Left cardiac atrium (tissue), 4 donors: Measurements from ENCODE around the gene TOMM70. TPM values are rescaled to one million over a fixed set of nuclear protein-coding genes. Genes with fewer than 3 reads are reported as not detected.
"Not testable (repeated sequence)": the region's sequence is repeated elsewhere in the genome, so short reads cannot be mapped to it uniquely, and the experiment has no call there.

Source experiments
- ATAC-seq, 2 donors: fragments of 200-7000 bp; cut with Tn5 transposase; one replicate each; pipeline ENCODE4 v1.9.1; 2020; ENCODE audit warnings: mild to moderate bottlenecking in 2 of 2, moderate library complexity in 2 of 2
- DNase-seq: peaks from one replicate; pipeline ENCODE4 v3.0.0-alpha.2; 2020
- intact Hi-C, 2 donors: fragments of 100-400 bp; cut with DNase I; formaldehyde crosslinking; loops; one replicate each; pipeline versions ENCODE4 v1.14.1 to v1.15.1; 2022 to 2023
- total RNA-seq, 2 donors: library from RNA; stranded (reverse); fragmentation: NEBNext Ultra II Directional; extraction: Animal tissue kit (Norgen Biotek cat#: 25700); gene quantifications; one replicate each; pipeline ENCODE4 v1.2.1, GENCODE V29; 2021
- donor health status: DM: no; HTN: yes; CAD: no.
- donor health status: DM: no; HTN: yes; CAD: no; lungs with severe emphysema.
- donor health status: DM: yes; HTN: yes; CAD: no.
- donor health status: Dilated cardiomyopathy.

TOMM70 gene
- total RNA-seq, 2 donors from 2014 or later: 50.0 to 53.4 TPM

GRCh38 chr3:100384733-100385525 is 16.0 kb downstream of the TOMM70 start:
- DNase-seq: no peak
- ATAC-seq: no peak
- intact Hi-C loops: no loop called here

DNA sequence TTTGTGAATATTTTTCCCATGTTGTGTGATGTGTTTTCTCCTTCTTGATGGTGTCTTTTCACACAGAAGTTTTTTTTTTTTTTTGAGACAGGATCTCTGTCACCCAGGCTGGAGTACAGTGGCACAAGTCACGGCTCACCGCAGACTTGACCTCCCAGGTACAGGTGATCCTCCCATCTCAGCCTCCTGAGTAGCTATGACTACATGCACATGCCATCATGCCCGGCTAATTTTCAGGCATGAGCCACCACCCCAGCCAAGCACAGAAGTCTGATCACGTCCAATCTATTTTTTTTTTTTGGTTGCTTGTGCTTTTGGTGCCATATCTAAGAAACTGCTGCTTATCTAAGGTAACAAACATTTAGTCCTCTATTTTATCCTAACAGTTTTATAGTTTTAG is 24.6 kb downstream of the TOMM70 start:
- intact Hi-C loops: no loop called here
- ATAC-seq (no peak), DNase-seq (no peak)

- DNase-seq: no peak
- no peak for ATAC-seq
- intact Hi-C loops: no loop called here
These were observed 26.4 kb downstream of the TOMM70 start for GRCh38 chr3:100374521-100374920.

- intact Hi-C loops: no loop called here
- DNase-seq (no peak), ATAC-seq (no peak)
These were observed 30.1 kb downstream of the TOMM70 start for GRCh38 chr3:100370756-100371155.

GRCh38 chr3:100368441-100368840 is 32.4 kb downstream of the TOMM70 start:
- no peak for DNase-seq
- ATAC-seq: peak in 1 of 2 donors; percentile 64

GRCh38 chr3:100366424-100366823 is 34.5 kb downstream of the TOMM70 start:
- ATAC-seq (no peak), DNase-seq (no peak)
- intact Hi-C loops: no loop called here

More at GRCh38 chr3:100368441-100368840, 32.4 kb downstream of the TOMM70 start:
- intact Hi-C loops: no loop called here

GRCh38 chr3:100364421-100364820 is 36.5 kb downstream of the TOMM70 start:
- DNase-seq (no peak), ATAC-seq (no peak)
- intact Hi-C loops: no loop called here

GRCh38 chr3:100361897-100362296 is 39.0 kb downstream of the TOMM70 start:
- no peak for ATAC-seq
- intact Hi-C loops: no loop called here
- no peak for DNase-seq

DNA sequence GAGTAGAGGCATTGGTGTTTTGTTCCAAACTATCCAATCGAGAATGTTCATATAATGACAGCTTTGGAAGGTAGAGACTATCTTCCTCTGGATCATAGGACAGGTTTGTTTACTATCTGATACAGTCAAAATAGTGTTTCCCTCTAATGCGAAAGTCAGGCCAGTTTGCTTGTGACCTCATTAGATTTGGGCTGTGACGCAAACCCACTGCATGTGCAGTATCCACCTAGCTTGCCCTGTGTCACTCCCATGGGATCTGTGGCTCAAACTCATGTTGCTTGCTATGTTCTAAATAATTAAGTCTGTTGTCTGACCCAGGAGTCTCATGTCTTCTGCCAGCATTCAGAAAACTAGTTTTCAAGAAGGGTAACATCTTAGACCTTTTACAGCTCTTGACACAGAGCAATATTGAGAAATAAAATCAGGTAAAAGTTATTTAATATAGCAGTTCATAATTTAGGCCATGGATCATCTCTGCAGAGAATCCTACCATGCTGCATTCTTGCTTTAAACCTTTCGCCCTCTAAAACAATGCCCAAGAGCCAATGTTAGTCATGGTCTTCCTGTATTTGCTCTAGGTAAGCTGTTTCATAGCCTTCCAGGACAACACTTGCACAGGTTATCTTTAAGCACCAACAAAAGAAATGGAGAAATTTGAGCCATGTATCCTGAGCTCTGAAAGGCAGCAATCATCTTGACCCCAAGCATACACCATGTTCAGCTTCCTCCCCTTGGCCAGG is 40.0 kb downstream of the TOMM70 start:
- DNase-seq (no peak), ATAC-seq (no peak)
- intact Hi-C loops: no loop called here

DNA sequence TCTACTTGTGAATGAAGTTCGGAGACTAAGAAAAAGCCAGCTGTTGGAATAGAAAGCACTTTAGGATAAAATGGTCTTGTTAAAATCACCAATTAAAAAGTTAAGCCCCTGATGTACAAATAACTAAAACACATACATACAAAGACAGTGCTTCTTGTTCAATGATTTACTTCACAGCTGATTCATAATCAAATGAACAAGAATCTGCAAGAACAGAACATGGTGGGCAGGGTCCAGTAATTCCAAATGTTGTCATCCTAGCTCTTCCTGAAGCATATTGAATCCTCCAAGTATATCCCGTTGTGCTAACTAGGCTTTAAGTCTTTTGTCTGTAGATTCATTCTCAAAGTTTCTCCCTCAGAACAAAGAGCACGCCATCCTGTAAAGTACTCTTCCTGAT is 41.9 kb downstream of the TOMM70 start:
- DNase-seq: no peak
- intact Hi-C loops: no loop called here
- no peak for ATAC-seq

GRCh38 chr3:100358413-100358812 is 42.5 kb downstream of the TOMM70 start:
- DNase-seq (no peak), ATAC-seq (no peak)
- intact Hi-C loops: no loop called here

DNA sequence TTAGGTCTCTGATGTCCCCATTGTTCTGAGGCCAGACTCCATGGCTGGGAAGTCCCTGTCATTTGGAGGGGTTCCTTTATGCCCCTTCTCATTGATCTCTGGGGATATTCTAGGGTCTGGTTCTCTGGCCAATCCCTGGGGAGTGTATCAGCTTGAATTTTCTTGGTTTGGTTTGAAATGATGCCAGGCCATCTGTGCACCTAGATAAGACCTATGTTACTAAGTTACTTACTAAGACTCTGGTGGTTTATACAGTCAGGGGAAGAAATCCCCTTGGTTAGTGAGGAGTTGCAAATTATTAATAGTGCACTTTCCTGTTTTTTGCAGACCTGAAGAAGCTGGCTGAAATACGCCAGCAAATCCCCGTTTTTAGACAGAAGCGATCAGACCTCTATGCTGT is 46.0 kb downstream of the TOMM70 start:
- DNase-seq (no peak), ATAC-seq (no peak)
- intact Hi-C loops: no loop called here

- DNase-seq (no peak), ATAC-seq (no peak)
- intact Hi-C loops: no loop called here
These were observed 48.3 kb downstream of the TOMM70 start for GRCh38 chr3:100352296-100353231.

DNA sequence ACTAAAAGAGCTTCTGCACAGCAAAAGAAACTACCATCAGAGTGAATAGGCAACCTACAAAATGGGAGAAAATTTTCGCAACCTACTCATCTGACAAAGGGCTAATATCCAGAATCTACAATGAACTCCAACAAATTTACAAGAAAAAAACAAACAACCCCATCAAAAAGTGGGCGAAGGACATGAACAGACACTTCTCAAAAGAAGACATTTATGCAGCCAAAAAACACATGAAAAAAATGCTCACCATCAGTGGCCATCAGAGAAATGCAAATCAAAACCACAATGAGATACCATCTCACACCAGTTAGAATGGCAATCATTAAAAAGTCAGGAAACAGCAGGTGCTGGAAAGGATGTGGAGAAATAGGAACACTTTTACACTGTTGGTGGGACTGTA is 49.1 kb downstream of the TOMM70 start:
- ATAC-seq, intact Hi-C loops, DNase-seq: not testable (repeated sequence)

GRCh38 chr3:100348727-100349126 is 52.2 kb downstream of the TOMM70 start:
- no peak for DNase-seq
- intact Hi-C loops: no loop called here
- no peak for ATAC-seq

DNA sequence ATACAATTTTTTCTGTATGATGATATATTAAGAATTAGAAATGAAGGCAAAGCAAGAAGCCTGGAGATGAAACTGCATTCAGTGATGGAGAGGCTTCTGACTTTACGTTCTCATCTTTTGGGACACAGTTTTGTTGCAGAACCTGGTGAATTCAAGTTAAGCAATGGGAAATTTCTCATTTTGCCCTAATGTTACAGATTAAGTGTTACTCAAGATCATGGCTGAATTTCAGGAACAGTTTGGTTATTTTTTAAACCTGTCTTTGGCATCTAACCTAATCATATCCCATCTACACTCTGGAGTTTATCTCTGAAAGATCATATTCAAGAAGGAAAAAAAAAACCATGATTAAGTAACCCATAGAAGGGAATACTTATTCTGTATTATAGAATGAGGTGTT is 60.4 kb downstream of the TOMM70 start:
- intact Hi-C loops: no loop called here
- ATAC-seq: no peak
- DNase-seq: no peak

GRCh38 chr3:100339786-100340185 is 61.1 kb downstream of the TOMM70 start:
- DNase-seq (no peak), ATAC-seq (no peak)
- intact Hi-C loops: no loop called here

DNA sequence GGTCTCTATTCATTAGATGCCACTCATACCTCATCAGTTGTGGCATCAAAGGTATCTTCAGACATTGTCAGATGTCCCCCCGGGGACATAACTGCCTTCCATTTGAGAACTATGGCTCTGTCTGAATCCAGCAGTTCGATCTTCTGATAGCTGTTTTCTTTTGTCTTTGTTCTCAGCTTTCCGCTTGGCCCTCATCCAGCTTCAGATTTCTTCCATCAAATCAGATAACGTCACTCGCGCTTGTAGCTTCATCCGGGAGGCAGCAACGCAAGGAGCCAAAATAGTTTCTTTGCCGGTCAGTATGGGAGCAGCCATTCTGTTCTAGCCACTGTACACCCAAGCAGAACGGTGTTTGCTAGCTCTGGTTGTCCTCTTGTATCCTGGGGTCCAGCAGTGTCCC is 62.0 kb downstream of the TOMM70 start:
- no peak for DNase-seq
- intact Hi-C loops: no loop called here
- no peak for ATAC-seq

- intact Hi-C loops, ATAC-seq, DNase-seq: not testable (repeated sequence)
These were observed 64.7 kb downstream of the TOMM70 start for GRCh38 chr3:100336229-100336628.

- intact Hi-C loops: no loop called here
- ATAC-seq (peak in 1 of 2 donors; percentile 48), DNase-seq (peak; percentile 27)
These were observed 65.5 kb downstream of the TOMM70 start for GRCh38 chr3:100335434-100335833.
